HG02852 (cell line): ENCODE measurements around the gene A2M.

Experiments used
- ATAC-seq: cut with Tn5 transposase; IDR thresholded peaks from one replicate; pipeline ENCODE4 v1.9.1; 2021; ENCODE audit warnings: mild to moderate bottlenecking, moderate library complexity; ENCODE audit not compliant: unreplicated experiment

Gene A2M

GRCh38 chr12:9122091-9122609, 6.4 kb upstream of the A2M start:
- no peak for ATAC-seq

GRCh38 chr12:9120487-9121184, 4.9 kb upstream of the A2M start:
- ATAC-seq: no peak

- ATAC-seq: no peak
Measured at GRCh38 chr12:9118158-9118557, 2.4 kb upstream of the A2M start.

GRCh38 chr12:9114946-9115345, 773 bp downstream of the A2M start:
- no peak for ATAC-seq

GRCh38 chr12:9113987-9114309, 1.8 kb downstream of the A2M start:
- no peak for ATAC-seq

- ATAC-seq: no peak
Measured at GRCh38 chr12:9113296-9113986, 2.3 kb downstream of the A2M start.

- no peak for ATAC-seq
Measured at GRCh38 chr12:9112076-9112853, 3.5 kb downstream of the A2M start.

GRCh38 chr12:9111525-9111924, 4.2 kb downstream of the A2M start:
- ATAC-seq: no peak

- no peak for ATAC-seq
Measured at GRCh38 chr12:9109737-9110491, 5.8 kb downstream of the A2M start.

- ATAC-seq: no peak
Measured at GRCh38 chr12:9109213-9109522, 6.6 kb downstream of the A2M start.

- ATAC-seq: no peak
Measured at GRCh38 chr12:9108504-9109212, 7.1 kb downstream of the A2M start.

- no peak for ATAC-seq
Measured at GRCh38 chr12:9107542-9107873, 8.2 kb downstream of the A2M start.

GRCh38 chr12:9106610-9107541, 8.8 kb downstream of the A2M start:
- ATAC-seq: no peak

- no peak for ATAC-seq
Measured at GRCh38 chr12:9106067-9106466, 9.7 kb downstream of the A2M start.

GRCh38 chr12:9104767-9105423, 10.8 kb downstream of the A2M start:
- no peak for ATAC-seq

- no peak for ATAC-seq
Measured at GRCh38 chr12:9104087-9104486, 11.6 kb downstream of the A2M start.

- no peak for ATAC-seq
Measured at GRCh38 chr12:9103050-9103849, 12.5 kb downstream of the A2M start.

- ATAC-seq: no peak
Measured at GRCh38 chr12:9101018-9101687, 14.6 kb downstream of the A2M start.
